Cardiac muscle cell (in vitro differentiated cells and primary cell): ENCODE measurements around the gene CERS5. TPM values are rescaled to one million over a fixed set of nuclear protein-coding genes. Genes with fewer than 3 reads are reported as not detected.

Experiments
- DNase-seq, 2 donors: peaks; one replicate each; pipeline versions ENCODE4 v3.0.0 to v3.0.0-alpha.2; 2010 to 2017; ENCODE audit warnings: low read depth in 1 of 2, low spot score in 1 of 2
- H3K27ac ChIP-seq: fragments of 200-600 bp; sonication (generic); 2 replicates; pipeline ENCODE4 v1.5.1; 2016
- H3K27me3 ChIP-seq: fragments of 200-600 bp; sonication (generic); 2 replicates; pipeline ENCODE4 v1.6.0; 2016; ENCODE audit warnings: control low read depth
- H3K36me3 ChIP-seq: fragments of 200-600 bp; sonication (generic); 2 replicates; pipeline ENCODE4 v1.5.1; 2016; ENCODE audit warnings: control low read depth
- H3K4me1 ChIP-seq: fragments of 200-600 bp; sonication (generic); 2 replicates; pipeline ENCODE4 v1.8.1; 2017; ENCODE audit warnings: low read depth, mild to moderate bottlenecking, mixed run types
- H3K4me3 ChIP-seq: fragments of 200-600 bp; sonication (generic); 2 replicates; pipeline ENCODE4 v1.5.1; 2016; ENCODE audit warnings: mild to moderate bottlenecking
- H3K9me3 ChIP-seq: fragments of 200-600 bp; sonication (generic); 2 replicates; pipeline ENCODE4 v1.5.1; 2017; ENCODE audit warnings: low read depth, mild to moderate bottlenecking, control low read depth
- polyA plus RNA-seq: library from polyadenylated mRNA; unstranded; fragments of >200 nt; fragmentation: Nextera tagmentation; extraction: Ambion mirVana; gene quantifications from 2 replicates; pipeline ENCODE4 v1.2.1, GENCODE V29; 2016
- total RNA-seq: library from RNA; depleted of rRNA; stranded (reverse); fragments of >200 nt; gene quantifications from 2 replicates; pipeline ENCODE4 v1.2.3, GENCODE V29; 2016
- TF ChIP-seq, protein P1 (sequence below): IDR thresholded peaks from 2 replicates; pipeline ENCODE4 v1.5.1; 2012; ENCODE audit warnings: low read depth, mild to moderate bottlenecking, low read length

Gene CERS5
- total and polyA plus RNA-seq, 2 experiments from 2014 or later, result 78.4 to 107 TPM

DNA sequence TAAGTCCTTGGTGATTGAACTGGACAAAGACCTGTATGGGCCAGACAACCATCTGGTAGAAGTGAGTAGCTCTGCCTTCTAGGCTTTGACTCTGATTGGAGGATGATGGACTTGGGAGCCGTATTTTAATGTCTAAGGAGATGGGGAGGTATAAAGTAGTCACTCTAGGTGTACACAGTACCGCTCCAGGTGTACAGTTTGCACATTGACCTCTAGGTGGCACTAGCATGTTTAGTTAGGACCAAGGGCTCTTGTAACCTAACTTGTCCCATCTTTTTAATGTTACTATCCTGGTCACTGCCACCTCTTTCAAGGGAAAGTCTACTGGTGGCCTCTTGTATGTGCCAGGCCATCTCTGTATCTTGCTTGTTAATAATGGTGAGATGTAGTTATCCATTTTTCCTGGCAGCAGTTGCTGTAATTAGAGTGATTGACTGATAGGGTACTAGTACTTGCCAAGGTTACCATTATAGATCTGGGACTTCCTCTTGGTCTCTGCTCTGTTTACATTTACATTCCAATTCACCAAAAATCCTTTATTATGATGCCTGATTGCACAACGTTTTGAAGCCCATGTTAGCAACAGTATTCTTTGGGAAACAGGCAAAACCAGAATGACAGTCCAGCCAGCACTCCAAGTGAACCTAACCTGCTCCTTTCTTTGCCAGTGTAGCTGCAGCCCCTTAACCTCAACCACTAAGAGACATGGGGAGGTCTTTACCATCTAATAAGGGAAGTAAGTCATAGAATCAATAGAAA lies 78.4 kb downstream of the CERS5 start:
- H3K4me1 ChIP-seq, result no peaks in the 10 kb centered on the region
- peak; percentile 47 to 78 for DNase-seq
- peaks cover 45% of the 10 kb centered on the region for H3K36me3 ChIP-seq
- no peak overlapping the region for H3K27ac ChIP-seq
- TF ChIP-seq, protein P1, sequence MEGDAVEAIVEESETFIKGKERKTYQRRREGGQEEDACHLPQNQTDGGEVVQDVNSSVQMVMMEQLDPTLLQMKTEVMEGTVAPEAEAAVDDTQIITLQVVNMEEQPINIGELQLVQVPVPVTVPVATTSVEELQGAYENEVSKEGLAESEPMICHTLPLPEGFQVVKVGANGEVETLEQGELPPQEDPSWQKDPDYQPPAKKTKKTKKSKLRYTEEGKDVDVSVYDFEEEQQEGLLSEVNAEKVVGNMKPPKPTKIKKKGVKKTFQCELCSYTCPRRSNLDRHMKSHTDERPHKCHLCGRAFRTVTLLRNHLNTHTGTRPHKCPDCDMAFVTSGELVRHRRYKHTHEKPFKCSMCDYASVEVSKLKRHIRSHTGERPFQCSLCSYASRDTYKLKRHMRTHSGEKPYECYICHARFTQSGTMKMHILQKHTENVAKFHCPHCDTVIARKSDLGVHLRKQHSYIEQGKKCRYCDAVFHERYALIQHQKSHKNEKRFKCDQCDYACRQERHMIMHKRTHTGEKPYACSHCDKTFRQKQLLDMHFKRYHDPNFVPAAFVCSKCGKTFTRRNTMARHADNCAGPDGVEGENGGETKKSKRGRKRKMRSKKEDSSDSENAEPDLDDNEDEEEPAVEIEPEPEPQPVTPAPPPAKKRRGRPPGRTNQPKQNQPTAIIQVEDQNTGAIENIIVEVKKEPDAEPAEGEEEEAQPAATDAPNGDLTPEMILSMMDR, result peak; percentile 84
- H3K4me3 ChIP-seq, result no peak overlapping the region
- no peaks in the 10 kb centered on the region for H3K9me3 ChIP-seq
- H3K27me3 ChIP-seq, result no peaks in the 10 kb centered on the region

DNA sequence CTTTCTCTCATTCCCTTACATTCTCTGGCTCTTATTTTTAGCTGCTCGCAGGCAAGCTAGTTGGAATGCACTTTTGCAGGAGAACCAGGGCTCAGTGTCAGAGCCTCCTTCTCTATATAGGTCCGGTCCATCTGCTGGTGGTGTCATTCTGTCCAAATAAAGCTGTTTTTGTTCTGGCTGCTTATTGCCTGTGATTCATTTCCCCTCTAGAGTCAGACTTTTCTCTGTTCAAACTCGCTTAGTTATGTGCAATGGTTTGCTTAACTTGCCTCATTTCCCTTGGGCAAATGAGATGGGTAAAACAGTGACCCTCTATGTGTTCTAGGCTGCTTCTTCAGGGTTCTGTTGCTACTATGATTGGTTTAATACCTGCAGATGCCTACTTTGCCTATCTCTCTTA lies 79.2 kb downstream of the CERS5 start:
- DNase-seq, result peak in 1 of 2 donors; percentile 69
- no peak overlapping the region for H3K4me3 ChIP-seq
- H3K4me1 ChIP-seq, result no peaks in the 10 kb centered on the region
- no peaks in the 10 kb centered on the region for H3K9me3 ChIP-seq
- H3K36me3 ChIP-seq, result peaks cover 39% of the 10 kb centered on the region
- no peaks in the 10 kb centered on the region for H3K27me3 ChIP-seq
- TF ChIP-seq, protein P1, result no peak
- H3K27ac ChIP-seq, result no peak overlapping the region

DNA sequence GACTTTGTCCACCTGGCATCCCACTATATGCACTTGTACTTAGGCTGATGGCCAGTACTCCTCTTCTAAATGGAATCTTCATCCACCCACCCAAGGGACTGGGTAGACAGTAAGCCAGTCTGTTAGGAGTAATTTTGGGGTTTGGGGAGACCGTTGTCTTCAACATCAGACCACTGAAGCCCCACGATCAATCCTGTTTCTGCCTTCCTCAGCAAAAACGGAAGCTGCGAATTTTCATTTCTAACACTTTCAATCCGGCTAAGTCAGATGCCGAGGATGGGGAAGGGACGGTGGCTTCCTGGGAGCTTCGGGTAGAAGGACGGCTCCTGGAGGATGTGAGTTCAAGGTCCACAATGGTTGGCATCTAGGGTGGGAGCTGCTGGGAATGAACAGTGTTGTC lies 80.0 kb downstream of the CERS5 start:
- no peaks in the 10 kb centered on the region for H3K9me3 ChIP-seq
- no peak overlapping the region for H3K27ac ChIP-seq
- H3K4me1 ChIP-seq, result no peaks in the 10 kb centered on the region
- H3K36me3 ChIP-seq, result peaks cover 34% of the 10 kb centered on the region
- DNase-seq, result no peak
- H3K27me3 ChIP-seq, result no peaks in the 10 kb centered on the region
- H3K4me3 ChIP-seq, result no peak overlapping the region
- TF ChIP-seq, protein P1, result no peak

DNA sequence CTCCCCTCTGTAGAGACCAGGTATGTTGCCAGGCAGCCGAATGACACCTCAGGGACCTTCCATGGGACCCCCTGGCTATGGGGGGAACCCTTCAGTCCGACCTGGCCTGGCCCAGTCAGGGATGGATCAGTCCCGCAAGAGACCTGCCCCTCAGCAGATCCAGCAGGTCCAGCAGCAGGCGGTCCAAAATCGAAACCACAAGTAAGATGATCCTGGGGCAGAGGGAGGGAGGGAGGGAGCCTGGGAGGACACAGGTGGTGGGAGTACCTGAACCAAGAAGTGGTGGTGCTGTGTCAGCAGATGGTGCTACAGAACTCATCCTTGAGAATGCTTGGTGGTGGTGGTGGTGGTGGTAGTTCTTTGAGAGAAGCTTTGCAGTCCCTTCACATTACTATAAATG lies 81.0 kb downstream of the CERS5 start:
- Histone ChIP-seq H3K27me3 (no peaks in the 10 kb centered on the region), H3K4me1 (no peaks in the 10 kb centered on the region), H3K4me3 (peak overlapping the region; percentile 93), H3K36me3 (peaks cover 28% of the 10 kb centered on the region), H3K27ac (peak overlapping the region; percentile 96), H3K9me3 (no peaks in the 10 kb centered on the region)
- no peak for DNase-seq
- TF ChIP-seq, protein P1, result no peak

DNA sequence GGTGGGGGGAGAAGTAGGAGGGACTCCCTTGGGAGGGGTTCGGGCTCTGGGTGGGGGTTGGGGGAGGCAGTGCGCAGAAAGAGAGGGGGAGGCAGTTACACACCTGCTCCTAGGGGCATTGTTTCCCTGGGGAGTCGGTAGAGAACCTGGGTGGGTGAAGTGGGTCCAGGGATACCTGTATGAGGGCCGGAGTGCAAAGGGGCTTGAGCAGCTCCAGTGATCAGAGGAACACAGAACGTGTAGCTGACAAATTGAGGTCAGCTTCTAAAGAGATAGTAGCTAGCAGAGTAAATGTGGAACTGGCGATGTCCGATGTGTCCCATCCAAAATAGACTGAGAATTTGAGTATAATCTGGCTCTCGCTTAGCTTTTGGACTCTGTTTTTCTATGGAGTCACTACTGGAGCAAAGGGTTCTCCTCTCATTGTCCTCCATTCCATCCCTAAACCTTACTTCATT lies 81.5 kb downstream of the CERS5 start:
- DNase-seq, result no peak
- TF ChIP-seq, protein P1, result no peak
- Histone ChIP-seq H3K4me1 (no peaks in the 10 kb centered on the region), H3K9me3 (no peaks in the 10 kb centered on the region), H3K36me3 (peaks cover 25% of the 10 kb centered on the region), H3K27me3 (no peaks in the 10 kb centered on the region), H3K4me3 (peak overlapping the region; percentile 93), H3K27ac (peak overlapping the region; percentile 96)
